Panc1 (cell line): Measurements from ENCODE around the gene FAM83F. TPM values are rescaled to one million over a fixed set of nuclear protein-coding genes. Genes with fewer than 3 reads are reported as not detected.

Experiments
- ATAC-seq: fragments of 200-7000 bp; cut with Tn5 transposase; 2 replicates; pipeline ENCODE4 v1.9.1; 2020; ENCODE audit warnings: mild to moderate bottlenecking, moderate library complexity
- BruUV-seq: library from RNA; stranded (reverse); fragments of 400-500 nt; replicated peaks from 2 replicates; lab custom pipeline; 2021; lab: Mats Ljungman, UMichigan
- CTCF ChIA-PET: fragments of 300-600 bp; sonication (Branson Sonifier 250); formaldehyde crosslinking; loops from one replicate; lab custom pipeline; 2022; ENCODE audit warnings: antibody characterized with exemption; lab: Charles Lee
- POLR2A ChIA-PET: fragments of 300-600 bp; sonication (Branson Sonifier 250); formaldehyde crosslinking; loops from one replicate; lab custom pipeline; 2022; ENCODE audit warnings: antibody characterized with exemption; lab: Charles Lee
- DNase-seq: peaks from one replicate; pipeline ENCODE4 v3.0.0-alpha.2; 2010; ENCODE audit warnings: low read depth, low spot score
- H3K27ac ChIP-seq: 2 replicates; pipeline ENCODE4 v1.5.1; 2011; ENCODE audit warnings: mild to moderate bottlenecking, low read length, inconsistent platforms
- H3K27me3 ChIP-seq: fragments of 200-500 bp; sonication (Bioruptor generic); 2 replicates; pipeline ENCODE4 v1.6.0; 2014; ENCODE audit warnings: low read length, inconsistent platforms; ENCODE audit not compliant: control insufficient read depth, insufficient read depth
- H3K36me3 ChIP-seq: fragments of 200-500 bp; sonication (Bioruptor generic); 2 replicates; pipeline ENCODE4 v1.5.1; 2014; ENCODE audit warnings: inconsistent platforms, mild to moderate bottlenecking, low read length, moderate library complexity; ENCODE audit not compliant: control insufficient read depth, insufficient read depth
- H3K4me1 ChIP-seq: 2 replicates; pipeline ENCODE4 v1.5.1; 2011; ENCODE audit warnings: inconsistent platforms, mild to moderate bottlenecking, low read length, moderate library complexity; ENCODE audit not compliant: control insufficient read depth, insufficient read depth
- H3K4me3 ChIP-seq, 2 experiments: 2 replicates each; pipeline ENCODE4 v1.5.1; 2011 to 2012; ENCODE audit warnings: low read depth in 2 of 2, low read length in 2 of 2, mild to moderate bottlenecking in 2 of 2, inconsistent platforms in 1 of 2, moderate library complexity in 1 of 2
- H3K9me3 ChIP-seq: fragments of 200-500 bp; sonication (Bioruptor generic); 2 replicates; pipeline ENCODE4 v1.5.1; 2014; ENCODE audit warnings: low read depth, mild to moderate bottlenecking, inconsistent platforms, low read length, moderate library complexity; ENCODE audit not compliant: control insufficient read depth, insufficient read depth
- POLR2AphosphoS5 ChIP-seq: IDR thresholded peaks from 2 replicates; pipeline ENCODE4 v1.6.1; 2012; ENCODE audit warnings: mild to moderate bottlenecking, low read depth, low read length, moderate library complexity
- SIN3A ChIP-seq: IDR thresholded peaks from 2 replicates; pipeline ENCODE4 v1.6.1; 2012; ENCODE audit warnings: low read depth, mild to moderate bottlenecking, low read length, moderate library complexity, borderline replicate concordance; ENCODE audit not compliant: insufficient read depth
- TCF7L2 ChIP-seq: IDR thresholded peaks from 2 replicates; pipeline ENCODE4 v1.6.1; 2011; ENCODE audit warnings: mild to moderate bottlenecking, low read depth, low read length, inconsistent platforms
- in situ Hi-C: cut with HindIII; loops from 2 replicates; pipeline ENCODE4 v1.10.0; 2016; ENCODE audit warnings: low sequenced_read_pairs, low pct_unique_long_range_greater_than_20kb
- intact Hi-C: fragments of 100-400 bp; cut with micrococcal nuclease; formaldehyde crosslinking; loops from one replicate; pipeline ENCODE4 v1.10.0; 2022; ENCODE audit not compliant: unreplicated experiment
- total RNA-seq: library from RNA; stranded (reverse); gene quantifications from one replicate; pipeline ENCODE4 v1.2.1, GENCODE V29; 2021; ENCODE audit not compliant: unreplicated experiment
- TF ChIP-seq, protein P1 (sequence below), 2 experiments: IDR thresholded peaks; 2 replicates each; pipeline ENCODE4 v1.6.1; 2011 to 2012; ENCODE audit warnings: low read depth in 2 of 2, control low read depth in 1 of 2, low read length in 1 of 2, mild to moderate bottlenecking in 1 of 2, moderate library complexity in 1 of 2; ENCODE audit not compliant: insufficient read depth in 1 of 2
- TF ChIP-seq, protein P2 (sequence below): fragments of 450-650 bp; IDR thresholded peaks from 2 replicates; pipeline ENCODE4 v1.5.1; 2017; ENCODE audit warnings: mild to moderate bottlenecking

FAM83F gene
- total RNA-seq, 1 experiment from 2014 or later = 0.05 TPM

GRCh38 chr22:40007853-40008710 is 13.3 kb downstream of the FAM83F start:
- H3K27me3 ChIP-seq = no peaks in the 10 kb centered on the region
- ATAC-seq = no peak
- POLR2A ChIA-PET = no interaction called here

DNA sequence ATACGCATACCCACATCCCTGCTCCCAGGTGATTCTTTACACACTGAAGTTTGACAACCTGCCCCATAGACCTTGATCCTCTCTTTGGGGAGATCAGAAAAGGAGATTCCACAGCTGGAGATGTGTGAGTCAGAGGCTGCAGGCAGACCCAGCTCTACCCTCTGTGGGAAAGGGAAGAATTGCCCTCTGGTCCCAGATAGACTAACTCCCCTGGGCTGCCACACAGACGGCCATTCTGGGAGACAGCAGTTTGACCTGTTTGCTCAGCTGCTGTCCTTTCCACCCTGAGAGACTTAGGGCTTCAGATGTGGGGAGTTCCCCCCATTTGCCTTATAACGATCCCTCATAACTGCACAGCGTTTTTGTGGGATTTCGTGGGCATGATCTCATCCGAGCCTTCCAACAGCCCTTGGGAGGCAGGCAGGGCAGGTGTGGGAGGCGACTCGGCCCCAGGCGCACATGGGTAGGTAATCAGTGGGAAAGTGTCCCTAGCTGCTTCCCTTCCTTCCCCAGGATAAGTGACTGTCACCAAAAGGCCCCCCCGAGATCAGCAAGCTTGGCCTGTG is 14.1 kb downstream of the FAM83F start:
- ATAC-seq (no peak), DNase-seq (no peak)
- Histone ChIP-seq H3K36me3 (no peaks in the 10 kb centered on the region), H3K27me3 (no peaks in the 10 kb centered on the region; the same call in 1 of the 2 replicates), H3K27ac (no peak overlapping the region), H3K4me1 (no peaks in the 10 kb centered on the region; the same call in 1 of the 2 replicates), H3K4me3 (no peak overlapping the region), H3K9me3 (no peaks in the 10 kb centered on the region)
- POLR2A ChIA-PET = no interaction called here
- in situ Hi-C loops (no loop called here), intact Hi-C loops (no loop called here)
- CTCF ChIA-PET = no interaction called here
- TF ChIP-seq POLR2AphosphoS5 (no peak), SIN3A (no peak), TCF7L2 (no peak)
- TF ChIP-seq, protein P1, sequence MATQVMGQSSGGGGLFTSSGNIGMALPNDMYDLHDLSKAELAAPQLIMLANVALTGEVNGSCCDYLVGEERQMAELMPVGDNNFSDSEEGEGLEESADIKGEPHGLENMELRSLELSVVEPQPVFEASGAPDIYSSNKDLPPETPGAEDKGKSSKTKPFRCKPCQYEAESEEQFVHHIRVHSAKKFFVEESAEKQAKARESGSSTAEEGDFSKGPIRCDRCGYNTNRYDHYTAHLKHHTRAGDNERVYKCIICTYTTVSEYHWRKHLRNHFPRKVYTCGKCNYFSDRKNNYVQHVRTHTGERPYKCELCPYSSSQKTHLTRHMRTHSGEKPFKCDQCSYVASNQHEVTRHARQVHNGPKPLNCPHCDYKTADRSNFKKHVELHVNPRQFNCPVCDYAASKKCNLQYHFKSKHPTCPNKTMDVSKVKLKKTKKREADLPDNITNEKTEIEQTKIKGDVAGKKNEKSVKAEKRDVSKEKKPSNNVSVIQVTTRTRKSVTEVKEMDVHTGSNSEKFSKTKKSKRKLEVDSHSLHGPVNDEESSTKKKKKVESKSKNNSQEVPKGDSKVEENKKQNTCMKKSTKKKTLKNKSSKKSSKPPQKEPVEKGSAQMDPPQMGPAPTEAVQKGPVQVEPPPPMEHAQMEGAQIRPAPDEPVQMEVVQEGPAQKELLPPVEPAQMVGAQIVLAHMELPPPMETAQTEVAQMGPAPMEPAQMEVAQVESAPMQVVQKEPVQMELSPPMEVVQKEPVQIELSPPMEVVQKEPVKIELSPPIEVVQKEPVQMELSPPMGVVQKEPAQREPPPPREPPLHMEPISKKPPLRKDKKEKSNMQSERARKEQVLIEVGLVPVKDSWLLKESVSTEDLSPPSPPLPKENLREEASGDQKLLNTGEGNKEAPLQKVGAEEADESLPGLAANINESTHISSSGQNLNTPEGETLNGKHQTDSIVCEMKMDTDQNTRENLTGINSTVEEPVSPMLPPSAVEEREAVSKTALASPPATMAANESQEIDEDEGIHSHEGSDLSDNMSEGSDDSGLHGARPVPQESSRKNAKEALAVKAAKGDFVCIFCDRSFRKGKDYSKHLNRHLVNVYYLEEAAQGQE (IDR thresholded peaks at IDR 0.05; ENCODE audit: insufficient read depth in 1 of 2, low read depth in 2 of 2, low read length in 1 of 2) = no peak
- TF ChIP-seq, protein P2, sequence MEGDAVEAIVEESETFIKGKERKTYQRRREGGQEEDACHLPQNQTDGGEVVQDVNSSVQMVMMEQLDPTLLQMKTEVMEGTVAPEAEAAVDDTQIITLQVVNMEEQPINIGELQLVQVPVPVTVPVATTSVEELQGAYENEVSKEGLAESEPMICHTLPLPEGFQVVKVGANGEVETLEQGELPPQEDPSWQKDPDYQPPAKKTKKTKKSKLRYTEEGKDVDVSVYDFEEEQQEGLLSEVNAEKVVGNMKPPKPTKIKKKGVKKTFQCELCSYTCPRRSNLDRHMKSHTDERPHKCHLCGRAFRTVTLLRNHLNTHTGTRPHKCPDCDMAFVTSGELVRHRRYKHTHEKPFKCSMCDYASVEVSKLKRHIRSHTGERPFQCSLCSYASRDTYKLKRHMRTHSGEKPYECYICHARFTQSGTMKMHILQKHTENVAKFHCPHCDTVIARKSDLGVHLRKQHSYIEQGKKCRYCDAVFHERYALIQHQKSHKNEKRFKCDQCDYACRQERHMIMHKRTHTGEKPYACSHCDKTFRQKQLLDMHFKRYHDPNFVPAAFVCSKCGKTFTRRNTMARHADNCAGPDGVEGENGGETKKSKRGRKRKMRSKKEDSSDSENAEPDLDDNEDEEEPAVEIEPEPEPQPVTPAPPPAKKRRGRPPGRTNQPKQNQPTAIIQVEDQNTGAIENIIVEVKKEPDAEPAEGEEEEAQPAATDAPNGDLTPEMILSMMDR = no peak
- BruUV-seq = no TSS peak

More at GRCh38 chr22:40007853-40008710, 13.3 kb downstream of the FAM83F start:
- Histone ChIP-seq H3K36me3 (no peaks in the 10 kb centered on the region), H3K4me1 (no peaks in the 10 kb centered on the region; the same call in 1 of the 2 replicates), H3K27ac (no peak overlapping the region), H3K9me3 (no peaks in the 10 kb centered on the region), H3K4me3 (no peak overlapping the region)
- intact Hi-C loops = no loop called here
- CTCF ChIA-PET = no interaction called here
- in situ Hi-C loops = no loop called here
- BruUV-seq = no TSS peak
- no peak for TF ChIP-seq SIN3A
- no peak for DNase-seq

- Histone ChIP-seq H3K36me3 (no peaks in the 10 kb centered on the region), H3K27ac (no peak overlapping the region), H3K9me3 (no peaks in the 10 kb centered on the region), H3K4me3 (no peak overlapping the region), H3K27me3 (peaks cover 2% of the 10 kb centered on the region; the same call in 1 of the 2 replicates), H3K4me1 (no peaks in the 10 kb centered on the region; the same call in 1 of the 2 replicates)
- no peak for ATAC-seq
- in situ Hi-C loops = no loop called here
- BruUV-seq = no TSS peak
- no peak for TF ChIP-seq POLR2AphosphoS5
- TF ChIP-seq, protein P2 = no peak
- TF ChIP-seq TCF7L2 = no peak
- TF ChIP-seq SIN3A = no peak
- TF ChIP-seq, protein P1 (IDR thresholded peaks at IDR 0.05; ENCODE audit: insufficient read depth in 1 of 2, low read depth in 2 of 2, low read length in 1 of 2) = no peak
- ChIA-PET CTCF (no interaction called here), POLR2A (no interaction called here)
- intact Hi-C loops = no loop called here
- no peak for DNase-seq
Measured at GRCh38 chr22:40009292-40009774, 14.6 kb downstream of the FAM83F start.
